Liver (tissue), 9 donors: Measurements from ENCODE around the gene PCDHGB5. TPM values are rescaled to one million over a fixed set of nuclear protein-coding genes. Genes with fewer than 3 reads are reported as not detected.
"Not testable (repeated sequence)": the region's sequence is repeated elsewhere in the genome, so short reads cannot be mapped to it uniquely, and the experiment has no call there.

Experiments used
- DNase-seq: peaks from one replicate; pipeline ENCODE4 v3.0.0-alpha.2; 2017; ENCODE audit warnings: low spot score
- H3K27ac ChIP-seq, 2 donors: one replicate each; pipeline ENCODE4 v1.7.0; 2013; ENCODE audit warnings: inconsistent platforms in 2 of 2, low read length in 2 of 2, control low read depth in 1 of 2, low read depth in 1 of 2, mild to moderate bottlenecking in 1 of 2
- H3K27me3 ChIP-seq, 4 donors: one replicate each; pipeline versions ENCODE4 v1.6.1 to v1.7.0; 2013; ENCODE audit warnings: low read length in 3 of 4, inconsistent platforms in 1 of 4, mild to moderate bottlenecking in 1 of 4, moderate library complexity in 1 of 4; ENCODE audit not compliant: control insufficient read depth in 4 of 4, insufficient read depth in 4 of 4
- H3K36me3 ChIP-seq, 4 donors: one replicate each; pipeline versions ENCODE4 v1.6.1 to v1.7.0; 2013; ENCODE audit warnings: low read length in 3 of 4, mild to moderate bottlenecking in 3 of 4, low read depth in 1 of 4, moderate library complexity in 1 of 4; ENCODE audit not compliant: control insufficient read depth in 4 of 4, insufficient read depth in 3 of 4
- H3K4me1 ChIP-seq, 4 donors: one replicate each; pipeline versions ENCODE4 v1.6.1 to v1.7.0; 2013; ENCODE audit warnings: low read length in 3 of 4, mild to moderate bottlenecking in 3 of 4, moderate library complexity in 1 of 4; ENCODE audit not compliant: control insufficient read depth in 4 of 4, insufficient read depth in 4 of 4
- H3K4me3 ChIP-seq, 3 donors: one replicate each; pipeline versions ENCODE4 v1.6.1 to v1.7.0; 2013; ENCODE audit warnings: low read length in 3 of 3, control low read depth in 1 of 3, low read depth in 1 of 3, mild to moderate bottlenecking in 1 of 3
- H3K9ac ChIP-seq, 2 donors: one replicate each; pipeline ENCODE4 v1.7.0; 2013; ENCODE audit warnings: low read length in 2 of 2, mild to moderate bottlenecking in 2 of 2, moderate library complexity in 2 of 2, control low read depth in 1 of 2, low read depth in 1 of 2
- H3K9me3 ChIP-seq, 4 donors: one replicate each; pipeline versions ENCODE4 v1.6.1 to v1.7.0; 2013; ENCODE audit warnings: low read length in 3 of 4; ENCODE audit not compliant: control insufficient read depth in 4 of 4
- ATF3 ChIP-seq: IDR thresholded peaks from 2 replicates; pipeline ENCODE4 v1.6.1; 2016; ENCODE audit warnings: antibody characterized with exemption
- CTCF ChIP-seq: fragments of 150-350 bp; IDR thresholded peaks from 2 replicates; pipeline ENCODE4 v1.5.1; 2017; ENCODE audit warnings: improper control_type of control experiment, low read depth, low read length; ENCODE audit not compliant: missing input control
- EGR1 ChIP-seq, 2 donors: IDR thresholded peaks; 2 replicates each; pipeline ENCODE4 v1.6.1; 2016 to 2018; ENCODE audit warnings: antibody characterized with exemption in 2 of 2, low read depth in 2 of 2
- FOXA1 ChIP-seq: IDR thresholded peaks from 2 replicates; pipeline ENCODE4 v1.6.1; 2016; ENCODE audit warnings: antibody characterized with exemption
- FOXA2 ChIP-seq: IDR thresholded peaks from 2 replicates; pipeline ENCODE4 v1.6.1; 2016; ENCODE audit warnings: antibody characterized with exemption
- HNF4A ChIP-seq, 2 donors: conservative IDR thresholded peaks; 2 replicates each; pipeline ENCODE4 v1.6.1; 2016; ENCODE audit warnings: antibody characterized with exemption in 2 of 2, mild to moderate bottlenecking in 2 of 2
- HNF4G ChIP-seq: IDR thresholded peaks from 2 replicates; pipeline ENCODE4 v1.6.1; 2016; ENCODE audit warnings: antibody characterized with exemption
- JUND ChIP-seq, 2 donors: IDR thresholded peaks; 2 replicates each; pipeline ENCODE4 v1.6.1; 2016; ENCODE audit warnings: antibody characterized with exemption in 2 of 2
- MAX ChIP-seq: IDR thresholded peaks from 2 replicates; pipeline ENCODE4 v1.6.1; 2016; ENCODE audit warnings: antibody characterized with exemption
- NR2F2 ChIP-seq: IDR thresholded peaks from 2 replicates; pipeline ENCODE4 v1.6.1; 2016; ENCODE audit warnings: antibody characterized with exemption
- RAD21 ChIP-seq, 2 donors: IDR thresholded peaks; 2 replicates each; pipeline ENCODE4 v1.6.1; 2016; ENCODE audit warnings: antibody characterized with exemption in 2 of 2, mild to moderate bottlenecking in 2 of 2
- RXRA ChIP-seq, 2 donors: IDR thresholded peaks; 2 replicates each; pipeline ENCODE4 v1.6.1; 2017 to 2018; ENCODE audit warnings: antibody characterized with exemption in 2 of 2, mild to moderate bottlenecking in 1 of 2
- SP1 ChIP-seq: IDR thresholded peaks from 2 replicates; pipeline ENCODE4 v1.6.1; 2018; ENCODE audit warnings: antibody characterized with exemption, mild to moderate bottlenecking
- TAF1 ChIP-seq: conservative IDR thresholded peaks from 2 replicates; pipeline ENCODE4 v1.6.1; 2016; ENCODE audit warnings: antibody characterized with exemption, mild to moderate bottlenecking
- YY1 ChIP-seq: IDR thresholded peaks from 2 replicates; pipeline ENCODE4 v1.6.1; 2016; ENCODE audit warnings: antibody characterized with exemption, mild to moderate bottlenecking
- ZBTB33 ChIP-seq: IDR thresholded peaks from 2 replicates; pipeline ENCODE4 v1.6.1; 2016; ENCODE audit warnings: antibody characterized with exemption
- WGBS: extraction: QIAGEN DNeasy Blood & Tissue Kit; methylation state at CpG from one replicate; pipeline ENCODE4 v1.1.7; 2013; 5-methylcytosine and 5-hydroxymethylcytosine counted together
- polyA plus RNA-seq, 2 donors: library from polyadenylated mRNA; stranded (reverse) in 1 of 2; unstranded in 1 of 2; fragments of 200-250 nt in 1 of 2; fragments of >200 nt in 1 of 2; fragmentation: Nextera tagmentation in 1 of 2; extraction: Ambion mirVana in 1 of 2; gene quantifications; one replicate each; pipeline versions ENCODE4 v1.2.1 to v1.2.3, GENCODE V29; 2013 to 2015
- total RNA-seq, 2 donors: library from RNA; depleted of rRNA; stranded (reverse); fragments of >200 nt; gene quantifications; one replicate each; pipeline ENCODE4 v1.2.3, GENCODE V29; 2014
- donor health status: healthy.
- donor health status: healthy.
- donor health status: healthy.
- donor health status: healthy.
- donor health status: healthy.

PCDHGB5 gene
- total and polyA plus RNA-seq, 4 donors = 0.76 to 3.8 (median 2.3) TPM

GRCh38 chr5:141407790-141408505, 10.2 kb downstream of the PCDHGB5 start, which contains the start of gene PCDHGB6:
PCDHGB6 (plus strand) TSS chr5:141408021; CDS start chr5:141408203, 182 bp downstream.
- H3K27me3 ChIP-seq, H3K9ac ChIP-seq, H3K36me3 ChIP-seq, H3K4me1 ChIP-seq, H3K27ac ChIP-seq: not testable (repeated sequence)
- peak; percentile 74 to 80 for TF ChIP-seq RAD21 (IDR thresholded peaks at IDR 0.05)
- TF ChIP-seq CTCF = peak; percentile 76
- 12% methylated on average over 50 of the region's 51 CpGs for WGBS
- peaks cover 17 to 57% (median 30%) of the 10 kb centered on the region in 4 donors for H3K9me3 ChIP-seq
- H3K4me3 ChIP-seq = peak within 1 kb of the TSS; percentile 40 to 73 (median 49)
- DNase-seq = peak; percentile 58

GRCh38 chr5:141409598-141410306, 12.0 kb downstream of the PCDHGB5 start:
- Histone ChIP-seq H3K9me3 (peaks cover 19 to 59% (median 29%) of the 10 kb centered on the region in 4 donors), H3K4me3 (peak overlapping the region in 2 of 3 donors; percentile 37 to 73), H3K4me1 (peaks cover 0 to 6% (median 2%) of the 10 kb centered on the region in 4 donors), H3K36me3 (no peaks in the 10 kb centered on the region), H3K27ac (no peak overlapping the region), H3K9ac (no peak overlapping the region), H3K27me3 (peaks cover 0 to 2% (median 0%) of the 10 kb centered on the region in 4 donors)
- 39% methylated on average over 64 of the region's 64 CpGs for WGBS
- DNase-seq = no peak
- TF ChIP-seq MAX = no peak
- no peak for TF ChIP-seq JUND (IDR thresholded peaks at IDR 0.05)
- TF ChIP-seq FOXA2 = no peak
- no peak for TF ChIP-seq HNF4A (conservative IDR thresholded peaks at IDR 0.05)
- TF ChIP-seq ATF3 = no peak
- no peak for TF ChIP-seq EGR1 (IDR thresholded peaks at IDR 0.05; ENCODE audit: low read depth in 2 of 2)
- TF ChIP-seq SP1 = no peak
- TF ChIP-seq NR2F2 = no peak
- TF ChIP-seq ZBTB33 = no peak
- no peak for TF ChIP-seq FOXA1
- TF ChIP-seq TAF1 = no peak
- no peak for TF ChIP-seq YY1
- no peak for TF ChIP-seq RXRA (IDR thresholded peaks at IDR 0.05)
- TF ChIP-seq CTCF = no peak
- no peak for TF ChIP-seq RAD21 (IDR thresholded peaks at IDR 0.05)
- TF ChIP-seq HNF4G = no peak
